Measurements from ENCODE around the gene ARHGEF16.

GRCh38 chr1:3527774-3528173 lies 73.3 kb downstream of the ARHGEF16 start:
- no peak for TF ChIP-seq CTCF (IDR thresholded peaks at IDR 0.05)
- no peak for TF ChIP-seq ZFX (IDR thresholded peaks at IDR 0.05; ENCODE audit: borderline replicate concordance)
